Spleen (tissue), 7 donors: ENCODE results near the gene PLEKHM3.

Source experiments
- POLR2A ChIP-seq, 3 donors: fragments of 450-650 bp; IDR thresholded peaks; one replicate each; pipeline ENCODE4 v1.5.1; 2017; ENCODE audit warnings: antibody characterized with exemption in 3 of 3, mild to moderate bottlenecking in 1 of 3
- POLR2AphosphoS5 ChIP-seq, 3 donors: sonication (generic); formaldehyde crosslinking; IDR thresholded peaks; one replicate each; pipeline ENCODE4 v1.5.1; 2017; ENCODE audit warnings: antibody characterized with exemption in 3 of 3
- TF ChIP-seq, protein P1 (sequence below), 11 experiments: fragments of 200-600 bp in 7 of 11; fragments of 450-650 bp in 4 of 11; sonication (generic) in 4 of 11; IDR thresholded peaks in 8 of 11; conservative IDR thresholded peaks in 3 of 11; 1 replicate in 7 of 11; 2 replicates in 4 of 11; pipeline versions ENCODE4 v1.4.0 to v1.8.0; 2016 to 2021; ENCODE audit warnings: antibody characterized with exemption in 11 of 11, inconsistent platforms in 4 of 11, mild to moderate bottlenecking in 1 of 11
- donor health status: DM: no; HTN: no; CAD: no; lungs with moderate emphysema.
- donor health status: DM: no; HTN: no; CAD: no.
- donor health status: DM: no; HTN: no; CAD: no.

DNA sequence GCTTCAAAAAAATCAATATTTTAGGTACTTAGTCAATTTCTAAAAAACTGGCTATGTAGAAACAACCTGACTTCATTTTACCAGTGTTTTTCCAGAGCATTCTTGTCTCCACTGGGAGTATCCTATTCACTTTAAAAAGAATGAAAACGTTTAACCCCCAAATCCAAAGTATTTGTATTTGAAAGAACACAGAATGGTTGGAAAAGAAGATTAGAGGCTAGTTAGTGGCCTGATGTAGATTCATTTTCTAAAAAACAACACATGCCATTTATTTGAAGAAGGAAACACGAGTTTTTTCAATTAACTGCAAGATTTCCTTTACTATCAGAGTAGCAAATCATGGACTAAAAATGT is 74.6 kb downstream of the PLEKHM3 start:
- TF ChIP-seq POLR2A (IDR thresholded peaks at IDR 0.05): no peak
- TF ChIP-seq, protein P1, sequence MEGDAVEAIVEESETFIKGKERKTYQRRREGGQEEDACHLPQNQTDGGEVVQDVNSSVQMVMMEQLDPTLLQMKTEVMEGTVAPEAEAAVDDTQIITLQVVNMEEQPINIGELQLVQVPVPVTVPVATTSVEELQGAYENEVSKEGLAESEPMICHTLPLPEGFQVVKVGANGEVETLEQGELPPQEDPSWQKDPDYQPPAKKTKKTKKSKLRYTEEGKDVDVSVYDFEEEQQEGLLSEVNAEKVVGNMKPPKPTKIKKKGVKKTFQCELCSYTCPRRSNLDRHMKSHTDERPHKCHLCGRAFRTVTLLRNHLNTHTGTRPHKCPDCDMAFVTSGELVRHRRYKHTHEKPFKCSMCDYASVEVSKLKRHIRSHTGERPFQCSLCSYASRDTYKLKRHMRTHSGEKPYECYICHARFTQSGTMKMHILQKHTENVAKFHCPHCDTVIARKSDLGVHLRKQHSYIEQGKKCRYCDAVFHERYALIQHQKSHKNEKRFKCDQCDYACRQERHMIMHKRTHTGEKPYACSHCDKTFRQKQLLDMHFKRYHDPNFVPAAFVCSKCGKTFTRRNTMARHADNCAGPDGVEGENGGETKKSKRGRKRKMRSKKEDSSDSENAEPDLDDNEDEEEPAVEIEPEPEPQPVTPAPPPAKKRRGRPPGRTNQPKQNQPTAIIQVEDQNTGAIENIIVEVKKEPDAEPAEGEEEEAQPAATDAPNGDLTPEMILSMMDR (IDR thresholded peaks at IDR 0.05 in 8 of 11, conservative IDR thresholded peaks at IDR 0.05 in 3 of 11): no peak
- TF ChIP-seq POLR2AphosphoS5 (IDR thresholded peaks at IDR 0.05): no peak
